HUES48 (cell line): Measurements from ENCODE around the gene NLRP14.

Source experiments
- H3K27ac ChIP-seq: one replicate; pipeline ENCODE4 v1.7.0; 2013; ENCODE audit warnings: low read depth, low read length, inconsistent platforms
- H3K27me3 ChIP-seq: 2 replicates; pipeline ENCODE4 v1.6.1; 2013; ENCODE audit warnings: mild to moderate bottlenecking, low read length; ENCODE audit not compliant: control insufficient read depth, insufficient read depth
- H3K36me3 ChIP-seq: 2 replicates; pipeline ENCODE4 v1.6.1; 2013; ENCODE audit warnings: low read length; ENCODE audit not compliant: control insufficient read depth, insufficient read depth
- H3K4me1 ChIP-seq: 2 replicates; pipeline ENCODE4 v1.6.1; 2013; ENCODE audit warnings: mild to moderate bottlenecking, low read length; ENCODE audit not compliant: control insufficient read depth, insufficient read depth
- H3K4me3 ChIP-seq: 2 replicates; pipeline ENCODE4 v1.5.1; 2013; ENCODE audit warnings: mild to moderate bottlenecking, low read depth, low read length
- H3K9ac ChIP-seq: 2 replicates; pipeline ENCODE4 v1.6.1; 2013; ENCODE audit warnings: mild to moderate bottlenecking, low read depth, low read length, moderate library complexity
- H3K9me3 ChIP-seq: 2 replicates; pipeline ENCODE4 v1.6.1; 2013; ENCODE audit warnings: low read length; ENCODE audit not compliant: control insufficient read depth, insufficient read depth

Gene NLRP14, protein sequence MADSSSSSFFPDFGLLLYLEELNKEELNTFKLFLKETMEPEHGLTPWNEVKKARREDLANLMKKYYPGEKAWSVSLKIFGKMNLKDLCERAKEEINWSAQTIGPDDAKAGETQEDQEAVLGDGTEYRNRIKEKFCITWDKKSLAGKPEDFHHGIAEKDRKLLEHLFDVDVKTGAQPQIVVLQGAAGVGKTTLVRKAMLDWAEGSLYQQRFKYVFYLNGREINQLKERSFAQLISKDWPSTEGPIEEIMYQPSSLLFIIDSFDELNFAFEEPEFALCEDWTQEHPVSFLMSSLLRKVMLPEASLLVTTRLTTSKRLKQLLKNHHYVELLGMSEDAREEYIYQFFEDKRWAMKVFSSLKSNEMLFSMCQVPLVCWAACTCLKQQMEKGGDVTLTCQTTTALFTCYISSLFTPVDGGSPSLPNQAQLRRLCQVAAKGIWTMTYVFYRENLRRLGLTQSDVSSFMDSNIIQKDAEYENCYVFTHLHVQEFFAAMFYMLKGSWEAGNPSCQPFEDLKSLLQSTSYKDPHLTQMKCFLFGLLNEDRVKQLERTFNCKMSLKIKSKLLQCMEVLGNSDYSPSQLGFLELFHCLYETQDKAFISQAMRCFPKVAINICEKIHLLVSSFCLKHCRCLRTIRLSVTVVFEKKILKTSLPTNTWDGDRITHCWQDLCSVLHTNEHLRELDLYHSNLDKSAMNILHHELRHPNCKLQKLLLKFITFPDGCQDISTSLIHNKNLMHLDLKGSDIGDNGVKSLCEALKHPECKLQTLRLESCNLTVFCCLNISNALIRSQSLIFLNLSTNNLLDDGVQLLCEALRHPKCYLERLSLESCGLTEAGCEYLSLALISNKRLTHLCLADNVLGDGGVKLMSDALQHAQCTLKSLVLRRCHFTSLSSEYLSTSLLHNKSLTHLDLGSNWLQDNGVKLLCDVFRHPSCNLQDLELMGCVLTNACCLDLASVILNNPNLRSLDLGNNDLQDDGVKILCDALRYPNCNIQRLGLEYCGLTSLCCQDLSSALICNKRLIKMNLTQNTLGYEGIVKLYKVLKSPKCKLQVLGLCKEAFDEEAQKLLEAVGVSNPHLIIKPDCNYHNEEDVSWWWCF

GRCh38 chr11:7020183-7020917, at the start of gene NLRP14, which contains the start of gene ZNF214:
Gene NLRP14 (plus strand): TSS chr11:7020479. CDS start chr11:7038587, 18,108 bp downstream.
Gene ZNF214 (minus strand): TSS chr11:7020346. CDS start chr11:7002835, 17,511 bp downstream.
- peak within 1 kb of the TSS; percentile 21 for H3K27ac ChIP-seq
- H3K9ac ChIP-seq: peak within 1 kb of the TSS; percentile 47
- peaks cover 8% of the 10 kb centered on the region for H3K27me3 ChIP-seq
- H3K4me1 ChIP-seq: peaks cover 5% of the 10 kb centered on the region; the same call in 1 of the 2 replicates
- H3K36me3 ChIP-seq: no peaks in the 10 kb centered on the region
- H3K9me3 ChIP-seq: no peaks in the 10 kb centered on the region
- peak within 1 kb of the TSS; percentile 83 for H3K4me3 ChIP-seq

GRCh38 chr11:6979365-6979764, 40.9 kb upstream of the NLRP14 start:
- Histone ChIP-seq H3K9ac (no peak overlapping the region), H3K36me3 (no peaks in the 10 kb centered on the region), H3K27ac (no peak overlapping the region), H3K4me3 (no peak overlapping the region), H3K27me3 (no peaks in the 10 kb centered on the region), H3K4me1 (no peaks in the 10 kb centered on the region), H3K9me3 (no peaks in the 10 kb centered on the region)

DNA sequence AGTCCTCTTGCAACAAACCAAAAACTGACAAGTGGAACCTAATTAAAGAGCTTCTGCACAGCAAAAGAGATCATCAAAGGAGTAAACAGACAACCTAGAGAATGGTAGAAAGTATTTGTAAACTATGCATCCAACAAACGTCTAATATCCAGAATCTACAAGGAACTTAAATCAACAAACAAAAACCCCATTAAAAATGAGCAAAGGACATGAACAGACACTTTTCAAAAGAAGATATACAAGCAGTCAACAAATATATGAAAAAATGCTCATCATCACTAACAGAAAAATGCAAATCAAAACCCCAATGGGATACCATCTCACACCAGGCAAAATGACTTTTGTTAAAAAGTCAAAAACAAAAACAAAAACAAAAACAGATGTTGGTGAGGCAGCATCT, 33.8 kb upstream of the NLRP14 start:
- no peak overlapping the region for H3K4me3 ChIP-seq
- H3K27ac ChIP-seq: no peak overlapping the region
- no peak overlapping the region for H3K9ac ChIP-seq
- H3K27me3 ChIP-seq: no peaks in the 10 kb centered on the region
- H3K36me3 ChIP-seq: no peaks in the 10 kb centered on the region
- H3K9me3 ChIP-seq: no peaks in the 10 kb centered on the region
- no peaks in the 10 kb centered on the region for H3K4me1 ChIP-seq

- Histone ChIP-seq H3K9ac (no peak overlapping the region), H3K4me3 (no peak overlapping the region), H3K27ac (no peak overlapping the region), H3K27me3 (no peaks in the 10 kb centered on the region), H3K36me3 (no peaks in the 10 kb centered on the region), H3K4me1 (no peaks in the 10 kb centered on the region), H3K9me3 (no peaks in the 10 kb centered on the region)
Measured at GRCh38 chr11:6988506-6988905, 31.8 kb upstream of the NLRP14 start.

- Histone ChIP-seq H3K9me3 (no peaks in the 10 kb centered on the region), H3K27ac (no peak overlapping the region), H3K9ac (no peak overlapping the region), H3K27me3 (no peaks in the 10 kb centered on the region), H3K36me3 (no peaks in the 10 kb centered on the region), H3K4me1 (no peaks in the 10 kb centered on the region), H3K4me3 (no peak overlapping the region)
Measured at GRCh38 chr11:6991227-6991626, 29.1 kb upstream of the NLRP14 start.

DNA sequence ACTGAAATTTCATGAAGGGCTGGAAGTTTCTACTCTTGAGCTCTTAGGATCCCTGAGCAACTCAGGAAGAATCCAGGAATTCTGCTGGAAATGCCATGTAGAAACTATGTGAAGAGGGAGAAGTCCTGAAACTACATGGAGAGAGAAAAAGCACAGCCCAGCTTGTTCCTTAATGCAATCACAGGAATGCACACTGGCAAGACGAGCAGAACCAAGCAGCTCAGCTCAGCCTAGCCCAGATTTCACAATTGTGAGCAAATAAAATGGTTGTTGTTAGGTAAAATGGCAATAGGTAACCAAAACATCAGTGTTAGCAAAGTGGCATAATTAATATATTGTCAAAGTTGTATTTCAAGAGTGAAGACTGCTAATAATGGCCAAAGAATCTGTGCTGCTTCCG, 28.3 kb upstream of the NLRP14 start:
- Histone ChIP-seq H3K9ac (no peak overlapping the region), H3K4me3 (no peak overlapping the region), H3K36me3 (no peaks in the 10 kb centered on the region)

DNA sequence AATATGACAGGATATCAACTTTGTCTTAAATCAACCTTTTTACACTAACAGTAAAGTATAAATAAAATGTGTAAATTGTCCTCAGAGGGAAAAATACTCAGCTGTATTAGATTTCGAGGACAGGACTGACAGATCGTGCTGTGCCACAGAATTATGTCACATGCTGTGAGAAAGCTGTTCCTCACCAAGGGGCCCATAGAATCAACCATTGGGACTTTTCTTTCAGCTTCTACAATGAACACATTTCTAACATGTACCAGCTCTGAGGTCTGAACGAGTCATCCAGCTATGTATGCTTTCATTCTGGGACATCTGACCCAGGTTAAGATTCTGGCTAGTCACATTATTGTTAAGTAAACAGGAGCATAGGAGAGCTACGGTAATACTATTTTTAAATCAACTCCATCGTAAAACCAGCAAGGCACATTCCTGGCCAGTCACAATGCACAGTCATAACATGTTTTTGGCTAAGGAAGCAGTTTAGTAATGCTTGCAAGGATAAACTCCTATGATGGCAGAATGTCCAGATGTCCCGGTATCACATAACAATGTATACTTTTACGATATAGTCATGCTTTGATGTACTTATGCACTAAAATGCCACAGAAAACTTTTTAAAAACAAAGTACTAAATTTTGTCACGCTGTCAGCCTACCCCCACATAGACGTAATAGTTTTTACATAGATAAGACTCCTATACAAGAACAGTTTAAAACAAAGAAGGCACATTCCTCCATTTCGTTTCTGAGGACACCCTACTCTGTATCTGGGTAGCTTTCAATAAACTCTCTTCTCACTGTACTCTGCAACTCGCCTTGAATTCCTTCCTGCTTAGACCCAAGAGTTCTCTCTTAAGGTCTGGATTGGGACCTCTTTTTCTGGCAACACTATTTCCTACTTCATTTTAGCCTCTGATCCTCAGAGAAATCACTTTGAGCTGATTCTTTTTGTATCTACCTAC, 27.5 kb upstream of the NLRP14 start:
- H3K4me3 ChIP-seq: no peak overlapping the region
- H3K4me1 ChIP-seq: no peaks in the 10 kb centered on the region
- H3K27me3 ChIP-seq: no peaks in the 10 kb centered on the region
- no peaks in the 10 kb centered on the region for H3K9me3 ChIP-seq
- no peak overlapping the region for H3K9ac ChIP-seq
- no peaks in the 10 kb centered on the region for H3K36me3 ChIP-seq
- no peak overlapping the region for H3K27ac ChIP-seq

More for the DNA sequence above, 28.3 kb upstream of the NLRP14 start:
- no peaks in the 10 kb centered on the region for H3K27me3 ChIP-seq
- H3K9me3 ChIP-seq: no peaks in the 10 kb centered on the region
- no peaks in the 10 kb centered on the region for H3K4me1 ChIP-seq
- no peak overlapping the region for H3K27ac ChIP-seq

DNA sequence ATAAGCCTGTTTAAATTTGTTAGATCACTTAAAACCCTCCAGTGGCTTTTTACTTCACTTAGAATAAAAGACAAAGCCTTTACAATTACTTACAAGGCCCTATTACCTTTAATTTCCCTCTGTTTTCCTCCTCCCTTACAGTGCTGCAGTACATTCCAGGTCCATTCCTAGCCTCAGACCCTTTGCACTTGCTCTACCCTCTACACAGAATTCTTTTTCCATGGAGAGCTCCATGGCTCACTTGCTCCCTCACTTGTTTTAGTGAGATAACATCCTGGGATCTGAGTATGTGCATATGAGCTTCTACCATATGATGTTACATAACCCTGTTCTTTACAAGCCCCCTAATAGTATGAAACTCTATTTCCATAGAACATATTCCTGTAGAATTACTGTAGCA, 24.6 kb upstream of the NLRP14 start:
- Histone ChIP-seq H3K9ac (no peak overlapping the region), H3K36me3 (no peaks in the 10 kb centered on the region), H3K4me3 (no peak overlapping the region), H3K9me3 (no peaks in the 10 kb centered on the region), H3K4me1 (no peaks in the 10 kb centered on the region), H3K27ac (no peak overlapping the region), H3K27me3 (no peaks in the 10 kb centered on the region)

GRCh38 chr11:7004482-7004881, 15.8 kb upstream of the NLRP14 start:
- H3K9ac ChIP-seq: no peak overlapping the region
- no peaks in the 10 kb centered on the region for H3K9me3 ChIP-seq
- no peak overlapping the region for H3K4me3 ChIP-seq
- no peaks in the 10 kb centered on the region for H3K27me3 ChIP-seq
- no peak overlapping the region for H3K27ac ChIP-seq
- no peaks in the 10 kb centered on the region for H3K36me3 ChIP-seq
- H3K4me1 ChIP-seq: no peaks in the 10 kb centered on the region
